HCT116 (cell line): ENCODE data around the gene FNDC3B. TPM values are rescaled to one million over a fixed set of nuclear protein-coding genes. Genes with fewer than 3 reads are reported as not detected.

ENCODE experiments used
- ATAC-seq: fragments of 200-7000 bp; cut with Tn5 transposase; 2 replicates; pipeline ENCODE4 v1.9.1; 2020; ENCODE audit warnings: mild to moderate bottlenecking, moderate library complexity
- BruUV-seq: library from RNA; stranded (reverse); fragments of 400-500 nt; replicated peaks from 2 replicates; lab custom pipeline; 2021; lab: Mats Ljungman, UMichigan
- CTCF ChIA-PET: fragments of 300-600 bp; sonication (Branson Sonifier 250); formaldehyde crosslinking; loops from one replicate; lab custom pipeline; 2021; ENCODE audit warnings: antibody characterized with exemption; lab: Charles Lee
- POLR2A ChIA-PET: fragments of 300-600, 350-600 bp; sonication (Branson Sonifier 250); formaldehyde crosslinking; loops from one replicate; lab custom pipeline; 2021; ENCODE audit warnings: antibody characterized with exemption; lab: Charles Lee
- RAD21 ChIA-PET, 2 experiments: fragments of 300-600 bp; sonication (Branson Sonifier 250); formaldehyde crosslinking; loops; one replicate each; lab custom pipeline; 2023; ENCODE audit warnings: low total read pairs in 2 of 2; ENCODE audit not compliant: uncharacterized antibody in 2 of 2, unreplicated experiment in 2 of 2, low non-redundant PET in 1 of 2; lab: Charles Lee
- DNase-seq: peaks from one replicate; pipeline ENCODE4 v3.0.0-alpha.2; 2010; ENCODE audit warnings: low read depth, low spot score
- H2AFZ ChIP-seq: fragments of 200-600 bp; shearing (Covaris generic), sonication (generic); 2 replicates; pipeline ENCODE4 v1.6.1; 2017; ENCODE audit warnings: low read depth, mixed run types, mixed read lengths, antibody characterized with exemption, low read length; ENCODE audit not compliant: poor library complexity, severe bottlenecking
- H3K27ac ChIP-seq: 2 replicates; pipeline ENCODE4 v1.5.1; 2012; ENCODE audit warnings: low read depth, low read length
- H3K27me3 ChIP-seq: fragments of 200-600 bp; sonication (generic); 2 replicates; pipeline ENCODE4 v1.6.1; 2016; ENCODE audit warnings: mixed run types, low read length, mixed read lengths; ENCODE audit not compliant: insufficient read depth
- H3K36me3 ChIP-seq, 2 experiments: fragments of 200-500 bp in 1 of 2; fragments of 200-600 bp in 1 of 2; sonication (Bioruptor generic) in 1 of 2; sonication (generic) in 1 of 2; 2 replicates each; pipeline versions ENCODE4 v1.5.1 to v1.6.1; 2014 to 2016; ENCODE audit warnings: low read length in 2 of 2, inconsistent platforms in 1 of 2, mixed read lengths in 1 of 2, mixed run types in 1 of 2; ENCODE audit not compliant: insufficient read depth in 2 of 2, control insufficient read depth in 1 of 2
- H3K4me1 ChIP-seq, 2 experiments: fragments of 200-600 bp in 1 of 2; sonication (generic) in 1 of 2; 2 replicates each; pipeline versions ENCODE4 v1.5.1 to v1.6.1; 2012 to 2017; ENCODE audit warnings: low read length in 2 of 2, inconsistent platforms in 1 of 2, mild to moderate bottlenecking in 1 of 2, mixed read lengths in 1 of 2, mixed run types in 1 of 2, moderate library complexity in 1 of 2; ENCODE audit not compliant: insufficient read depth in 2 of 2, control insufficient read depth in 1 of 2
- H3K4me2 ChIP-seq: fragments of 200-600 bp; sonication (generic); 2 replicates; pipeline ENCODE4 v1.6.1; 2017; ENCODE audit warnings: mixed run types, low read length, mixed read lengths
- H3K4me3 ChIP-seq, 2 experiments: fragments of 200-600 bp in 1 of 2; sonication (generic) in 1 of 2; replicated peaks in 1 of 2; 2 replicates each; pipeline ENCODE4 v1.5.1; 2011 to 2016; ENCODE audit warnings: low read length in 2 of 2, control low read depth in 1 of 2, low read depth in 1 of 2, mild to moderate bottlenecking in 1 of 2, mixed read lengths in 1 of 2, mixed run types in 1 of 2
- H3K79me2 ChIP-seq: fragments of 200-600 bp; sonication (generic); 2 replicates; pipeline ENCODE4 v1.6.1; 2017; ENCODE audit warnings: mild to moderate bottlenecking, mixed run types, low read length, moderate library complexity, mixed read lengths; ENCODE audit not compliant: insufficient read depth
- H3K9ac ChIP-seq: fragments of 200-600 bp; sonication (generic); 2 replicates; pipeline ENCODE4 v1.6.1; 2016; ENCODE audit warnings: low read length, mixed read lengths
- H3K9me2 ChIP-seq: fragments of 200-600 bp; sonication (generic), shearing (Covaris generic); 2 replicates; pipeline ENCODE4 v1.6.1; 2017; ENCODE audit warnings: mixed run types, mild to moderate bottlenecking, moderate library complexity; ENCODE audit not compliant: insufficient read depth
- H3K9me3 ChIP-seq, 2 experiments: fragments of 200-500 bp in 1 of 2; fragments of 200-600 bp in 1 of 2; sonication (Bioruptor generic) in 1 of 2; sonication (generic) in 1 of 2; 2 replicates each; pipeline ENCODE4 v1.6.1; 2014 to 2017; ENCODE audit warnings: low read length in 2 of 2, mixed read lengths in 2 of 2, inconsistent platforms in 1 of 2, low read depth in 1 of 2, mild to moderate bottlenecking in 1 of 2, mixed run types in 1 of 2, moderate library complexity in 1 of 2; ENCODE audit not compliant: control insufficient read depth in 1 of 2, insufficient read depth in 1 of 2
- H4K20me1 ChIP-seq: fragments of 200-600 bp; sonication (generic), shearing (Covaris generic); 2 replicates; pipeline ENCODE4 v1.6.1; 2017; ENCODE audit warnings: mixed run types, mild to moderate bottlenecking, moderate library complexity; ENCODE audit not compliant: insufficient read depth
- CBX3 ChIP-seq: IDR thresholded peaks from 2 replicates; pipeline ENCODE4 v1.6.1; 2012; ENCODE audit warnings: low read depth
- CEBPB ChIP-seq: IDR thresholded peaks from 2 replicates; pipeline ENCODE4 v1.6.1; 2012; ENCODE audit warnings: low read depth
- CTCF ChIP-seq, 3 experiments: fragments of 200-600 bp in 1 of 3; sonication (generic) in 1 of 3; IDR thresholded peaks in 2 of 3; conservative IDR thresholded peaks in 1 of 3; 2 replicates each; pipeline ENCODE4 v1.5.1; 2012 to 2017; ENCODE audit warnings: low read depth in 2 of 3, low read length in 2 of 3, antibody characterized with exemption in 1 of 3, borderline replicate concordance in 1 of 3, control low read depth in 1 of 3, mild to moderate bottlenecking in 1 of 3, mixed read lengths in 1 of 3, mixed run types in 1 of 3, moderate library complexity in 1 of 3; ENCODE audit not compliant: insufficient read depth in 1 of 3
- EGR1 ChIP-seq: IDR thresholded peaks from 2 replicates; pipeline ENCODE4 v1.6.1; 2012; ENCODE audit warnings: low read depth
- ELF1 ChIP-seq: IDR thresholded peaks from 2 replicates; pipeline ENCODE4 v1.6.1; 2012; ENCODE audit warnings: low read depth, borderline replicate concordance
- JUND ChIP-seq: IDR thresholded peaks from 2 replicates; pipeline ENCODE4 v1.6.1; 2012
- POLR2A ChIP-seq: IDR thresholded peaks from 2 replicates; pipeline ENCODE4 v1.7.0; 2011; ENCODE audit warnings: borderline replicate concordance; ENCODE audit not compliant: insufficient read depth, insufficient read length; ENCODE audit errors: extremely low read depth
- POLR2AphosphoS5 ChIP-seq: IDR thresholded peaks from 2 replicates; pipeline ENCODE4 v1.6.1; 2011; ENCODE audit warnings: mild to moderate bottlenecking, low read depth, low read length, moderate library complexity
- REST ChIP-seq: IDR thresholded peaks from 2 replicates; pipeline ENCODE4 v1.6.1; 2012; ENCODE audit warnings: low read depth
- SIN3A ChIP-seq: IDR thresholded peaks from 2 replicates; pipeline ENCODE4 v1.6.1; 2012; ENCODE audit warnings: low read depth
- SP1 ChIP-seq: IDR thresholded peaks from 2 replicates; pipeline ENCODE4 v1.6.1; 2012; ENCODE audit warnings: low read depth
- SRF ChIP-seq: IDR thresholded peaks from 2 replicates; pipeline ENCODE4 v1.6.1; 2012; ENCODE audit warnings: low read depth
- TCF7L2 ChIP-seq: IDR thresholded peaks from 2 replicates; pipeline ENCODE4 v1.7.0; 2011; ENCODE audit warnings: borderline replicate concordance, inconsistent platforms; ENCODE audit not compliant: insufficient read depth, insufficient read length; ENCODE audit errors: extremely low read depth
- YY1 ChIP-seq: IDR thresholded peaks from 2 replicates; pipeline ENCODE4 v1.6.1; 2011; ENCODE audit warnings: low read length, low read depth, moderate library complexity, mild to moderate bottlenecking; ENCODE audit not compliant: insufficient replicate concordance; ENCODE audit errors: extremely low read depth
- ZBTB33 ChIP-seq: IDR thresholded peaks from 2 replicates; pipeline ENCODE4 v1.6.1; 2011; ENCODE audit warnings: mild to moderate bottlenecking, low read length, moderate library complexity; ENCODE audit not compliant: insufficient replicate concordance; ENCODE audit errors: extremely low read depth
- ZNF274 ChIP-seq: fragments of 200-500 bp; sonication (Bioruptor generic); IDR thresholded peaks from 2 replicates; pipeline ENCODE4 v1.6.1; 2014; ENCODE audit warnings: mild to moderate bottlenecking, low read depth, low read length, inconsistent platforms
- intact Hi-C: fragments of 100-400 bp; cut with micrococcal nuclease; formaldehyde crosslinking; loops from 2 replicates; pipeline ENCODE4 v1.10.0; 2022
- total RNA-seq: library from RNA; stranded (reverse); gene quantifications from one replicate; pipeline ENCODE4 v1.2.1, GENCODE V29; 2021; ENCODE audit not compliant: unreplicated experiment
- TF ChIP-seq, protein P1 (sequence below): IDR thresholded peaks from 2 replicates; pipeline ENCODE4 v1.6.1; 2012
- TF ChIP-seq, protein P2 (sequence below): IDR thresholded peaks from 2 replicates; pipeline ENCODE4 v1.6.1; 2012

FNDC3B gene
- total RNA-seq, 1 experiment from 2014 or later: 45.7 TPM

- POLR2A ChIA-PET: no interaction called here
- peaks cover 3 to 14% of the 10 kb centered on the region in 2 experiments; a peak in 1 of 4 replicates for H3K36me3 ChIP-seq
- ATAC-seq: no peak
- H3K9me3 ChIP-seq: no peaks in the 10 kb centered on the region
- no peak overlapping the region for H3K4me2 ChIP-seq
- no peaks in the 10 kb centered on the region for H3K27me3 ChIP-seq
- RAD21 ChIA-PET: no interaction called here
- TF ChIP-seq TCF7L2: no peak
- no peak for TF ChIP-seq JUND
- TF ChIP-seq CTCF (IDR thresholded peaks at IDR 0.05 in 2 of 3, conservative IDR thresholded peaks at IDR 0.05 in 1 of 3; ENCODE audit: borderline replicate concordance in 1 of 3, insufficient read depth in 1 of 3, low read depth in 2 of 3, low read length in 2 of 3): no peak
- no peak for TF ChIP-seq SP1
- TF ChIP-seq, protein P1, sequence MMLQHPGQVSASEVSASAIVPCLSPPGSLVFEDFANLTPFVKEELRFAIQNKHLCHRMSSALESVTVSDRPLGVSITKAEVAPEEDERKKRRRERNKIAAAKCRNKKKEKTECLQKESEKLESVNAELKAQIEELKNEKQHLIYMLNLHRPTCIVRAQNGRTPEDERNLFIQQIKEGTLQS: no peak
- TF ChIP-seq ELF1: no peak
- no peak for TF ChIP-seq ZBTB33
- TF ChIP-seq POLR2A: no peak
- no peak for TF ChIP-seq CBX3
- no peak for TF ChIP-seq SRF
- TF ChIP-seq SIN3A: no peak
- TF ChIP-seq, protein P2, sequence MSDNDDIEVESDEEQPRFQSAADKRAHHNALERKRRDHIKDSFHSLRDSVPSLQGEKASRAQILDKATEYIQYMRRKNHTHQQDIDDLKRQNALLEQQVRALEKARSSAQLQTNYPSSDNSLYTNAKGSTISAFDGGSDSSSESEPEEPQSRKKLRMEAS: no peak
- no peak for TF ChIP-seq ZNF274
- TF ChIP-seq REST: no peak
- TF ChIP-seq POLR2AphosphoS5: no peak
- no peak for TF ChIP-seq EGR1
- TF ChIP-seq YY1: no peak
- TF ChIP-seq CEBPB: no peak
- intact Hi-C loops: no loop called here
- no peaks in the 10 kb centered on the region for H3K4me1 ChIP-seq
- no peaks in the 10 kb centered on the region for H3K79me2 ChIP-seq
- H3K9ac ChIP-seq: no peak overlapping the region
- H4K20me1 ChIP-seq: no peaks in the 10 kb centered on the region
- no peaks in the 10 kb centered on the region for H3K9me2 ChIP-seq
- no peak for DNase-seq
- no peak overlapping the region for H2AFZ ChIP-seq
- H3K27ac ChIP-seq: no peak overlapping the region
- H3K4me3 ChIP-seq: no peak overlapping the region
- CTCF ChIA-PET: interaction anchor here (0.7 kb wide), 1 partner anchor 48 kb away, joined by 3 read pairs; no protein-coding TSS in a partner anchor
- no TSS peak for BruUV-seq
These were observed 341.3 kb downstream of the FNDC3B start for GRCh38 chr3:172380632-172381031.
